ENCODE measurements around the gene COMMD4. TPM values are rescaled to one million over a fixed set of nuclear protein-coding genes. Genes with fewer than 3 reads are reported as not detected.

The COMMD4 gene
- total and polyA plus RNA-seq, 2 of the 8 experiments (the other 6 are each of a cell fraction or from before 2014, with no cell fraction given): 131 to 236 TPM

DNA sequence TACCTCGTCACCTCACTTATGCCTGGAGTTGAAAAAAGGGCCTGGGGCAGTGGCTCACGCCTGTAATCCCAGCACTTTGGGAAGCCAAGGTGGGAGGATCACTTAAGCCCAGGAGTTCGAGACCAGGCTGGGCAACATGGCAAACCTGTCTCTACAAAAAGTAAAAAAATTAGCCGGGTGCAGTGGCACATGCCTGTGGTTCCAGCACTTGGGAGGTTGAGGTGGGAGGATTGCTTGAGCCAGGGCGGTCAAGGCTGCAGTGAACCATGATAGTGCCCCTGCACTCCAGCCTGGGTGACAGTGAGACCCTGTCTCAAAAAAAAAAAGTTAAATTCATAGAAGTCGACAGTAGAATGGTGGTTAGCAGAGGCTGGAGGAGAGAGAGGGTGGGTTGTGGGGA, 6.4 kb downstream of the COMMD4 start:
- H4K20me1 ChIP-seq (replicated peaks in 1 of 2; ENCODE audit: control insufficient read depth in 1 of 2, insufficient read depth in 2 of 2, low read length in 2 of 2): no peaks in the 10 kb centered on the region
- no peak overlapping the region for H2AFZ ChIP-seq (ENCODE audit: low read length)
- no peak overlapping the region for H4K5ac ChIP-seq (ENCODE audit: insufficient read length, low read depth, low read length)
- H3K14ac ChIP-seq (ENCODE audit: insufficient read length): no peak overlapping the region
- H2BK12ac ChIP-seq (ENCODE audit: low read depth, low read length): no peak overlapping the region
- H2BK20ac ChIP-seq (ENCODE audit: low read length): no peak overlapping the region
- 84% methylated on average over 6 of the region's 6 CpGs; no CpG with 5 or more reads in 1 of the 2 experiments for WGBS, 2 experiments (ENCODE audit: extremely low coverage in 1 of 2, insufficient coverage in 1 of 2, insufficient read length in 1 of 2, insufficient replicate concordance in 2 of 2, low coverage in 1 of 2, low lambda C conversion rate in 2 of 2, missing lambda C conversion rate in 1 of 2)
- H3K4ac ChIP-seq (replicated peaks; ENCODE audit: insufficient read length, low read depth, low read length): no peak overlapping the region
- no peak for DNase-seq (ENCODE audit: low read depth in 1 of 2, low spot score in 2 of 2)
- H3K4me1 ChIP-seq (replicated peaks in 1 of 4; ENCODE audit: control insufficient read depth in 3 of 4, insufficient read depth in 4 of 4, low read length in 3 of 4): no peaks in the 10 kb centered on the region
- no peak overlapping the region for H4K91ac ChIP-seq (replicated peaks; ENCODE audit: insufficient read length, low read length)
- no peak overlapping the region for H3K56ac ChIP-seq (replicated peaks; ENCODE audit: insufficient read length, low read depth, low read length)
- no peaks in the 10 kb centered on the region for H3K79me2 ChIP-seq (ENCODE audit: control insufficient read depth in 1 of 2, insufficient read depth in 2 of 2, low read length in 2 of 2)
- ChIA-PET CTCF (ENCODE audit: partially characterized antibody) (no interaction called here), POLR2A (ENCODE audit: partially characterized antibody) (interaction anchor here (0.6 to 1.2 kb wide), 2 partner anchors 26 to 306 kb away, joined by 3 to 5 read pairs; partner anchors contain the start of genes MAN2C1 and SNX33)
- H4K8ac ChIP-seq (ENCODE audit: extremely low read depth, insufficient read depth, low read length): no peak overlapping the region
- no peaks in the 10 kb centered on the region for H3K9me3 ChIP-seq (ENCODE audit: insufficient read depth in 2 of 2, low read depth in 1 of 2, low read length in 1 of 2)
- H3K18ac ChIP-seq (ENCODE audit: extremely low read depth, low read length): no peak overlapping the region
- no peak overlapping the region for H3K4me3 ChIP-seq (ENCODE audit: extremely low read depth in 1 of 4, insufficient read depth in 2 of 4, low read depth in 3 of 4, low read length in 4 of 4)
- H2BK15ac ChIP-seq (ENCODE audit: low read length): no peak overlapping the region
- H3K4me2 ChIP-seq (ENCODE audit: insufficient read depth in 1 of 2, low read depth in 2 of 2, low read length in 2 of 2): no peak overlapping the region
- H3K79me1 ChIP-seq (ENCODE audit: low read depth, low read length): no peaks in the 10 kb centered on the region
- peaks cover 0 to 11% (median 5%) of the 10 kb centered on the region in 4 experiments; a peak in 3 of 7 replicates for H3K27me3 ChIP-seq (replicated peaks in 1 of 4; ENCODE audit: control insufficient read depth in 3 of 4, extremely low read depth in 1 of 4, insufficient read depth in 3 of 4, low read length in 3 of 4)
- no peak overlapping the region for H3K23ac ChIP-seq (ENCODE audit: insufficient read length)
- no peak overlapping the region for H2BK5ac ChIP-seq (ENCODE audit: low read depth, low read length)
- no peak for FAIRE-seq
- H3K27ac ChIP-seq (ENCODE audit: low read depth, low read length): no peak overlapping the region
- H3K36me3 ChIP-seq (ENCODE audit: control insufficient read depth in 2 of 4, insufficient read depth in 4 of 4, low read length in 3 of 4): peaks cover 3 to 24% (median 5%) of the 10 kb centered on the region in 4 experiments; a peak in 5 of 8 replicates
- H2AK5ac ChIP-seq (ENCODE audit: low read depth, low read length): no peak overlapping the region
- no peak overlapping the region for H2BK120ac ChIP-seq (replicated peaks; ENCODE audit: low read depth, low read length)
- peaks cover 5% of the 10 kb centered on the region for H3K23me2 ChIP-seq (ENCODE audit: low read depth, low read length)
- TF ChIP-seq JUND (IDR thresholded peaks at IDR 0.05; ENCODE audit: low read length): no peak
- no peak for TF ChIP-seq CREB1 (IDR thresholded peaks at IDR 0.05)
- TF ChIP-seq EP300 (IDR thresholded peaks at IDR 0.05; ENCODE audit: borderline replicate concordance in 1 of 2, low read depth in 2 of 2, low read length in 2 of 2): no peak
- TF ChIP-seq BACH1 (IDR thresholded peaks at IDR 0.05; ENCODE audit: low read length): no peak
- TF ChIP-seq FOSL1 (IDR thresholded peaks at IDR 0.05; ENCODE audit: insufficient read depth, low read depth, low read length): no peak
- TF ChIP-seq SIRT6 (IDR thresholded peaks at IDR 0.05; ENCODE audit: low read length): no peak
- no peak for TF ChIP-seq ZNF274 (IDR thresholded peaks at IDR 0.05; ENCODE audit: borderline replicate concordance, extremely low read depth, low read length)
- H3K9ac ChIP-seq (replicated peaks in 1 of 4; ENCODE audit: extremely low read depth in 1 of 4, low read depth in 3 of 4, low read length in 3 of 4): no peak overlapping the region
